ENCODE data around the gene ERC2. TPM values are rescaled to one million over a fixed set of nuclear protein-coding genes. Genes with fewer than 3 reads are reported as not detected.

Gene ERC2
- total and polyA plus RNA-seq, 2 of the 8 experiments (the other 6 are each of a cell fraction or from before 2014, with no cell fraction given), result 16.4 to 22.8 TPM

- Histone ChIP-seq H3K4me1 (replicated peaks in 1 of 4; ENCODE audit: control insufficient read depth in 3 of 4, insufficient read depth in 4 of 4, low read length in 3 of 4) (no peaks in the 10 kb centered on the region), H4K5ac (ENCODE audit: insufficient read length, low read depth, low read length) (no peak overlapping the region), H3K79me2 (ENCODE audit: control insufficient read depth in 1 of 2, insufficient read depth in 2 of 2, low read length in 2 of 2) (no peaks in the 10 kb centered on the region), H3K14ac (ENCODE audit: insufficient read length) (no peak overlapping the region), H2BK12ac (ENCODE audit: low read depth, low read length) (no peak overlapping the region), H3K23ac (ENCODE audit: insufficient read length) (no peak overlapping the region), H2BK120ac (replicated peaks; ENCODE audit: low read depth, low read length) (no peak overlapping the region), H3K9me3 (ENCODE audit: insufficient read depth in 2 of 2, low read depth in 1 of 2, low read length in 1 of 2) (no peaks in the 10 kb centered on the region), H3K56ac (replicated peaks; ENCODE audit: insufficient read length, low read depth, low read length) (no peak overlapping the region), H3K36me3 (ENCODE audit: control insufficient read depth in 2 of 4, insufficient read depth in 4 of 4, low read length in 3 of 4) (no peaks in the 10 kb centered on the region), H3K23me2 (ENCODE audit: low read depth, low read length) (no peaks in the 10 kb centered on the region), H4K91ac (replicated peaks; ENCODE audit: insufficient read length, low read length) (no peak overlapping the region), H3K4me2 (ENCODE audit: insufficient read depth in 1 of 2, low read depth in 2 of 2, low read length in 2 of 2) (no peak overlapping the region), H2AFZ (ENCODE audit: low read length) (no peak overlapping the region), H3K9ac (replicated peaks in 1 of 4; ENCODE audit: extremely low read depth in 1 of 4, low read depth in 3 of 4, low read length in 3 of 4) (no peak overlapping the region), H3K4ac (replicated peaks; ENCODE audit: insufficient read length, low read depth, low read length) (no peak overlapping the region), H3K4me3 (ENCODE audit: extremely low read depth in 1 of 4, insufficient read depth in 2 of 4, low read depth in 3 of 4, low read length in 4 of 4) (no peak overlapping the region), H2BK5ac (ENCODE audit: low read depth, low read length) (no peak overlapping the region), H2BK15ac (ENCODE audit: low read length) (no peak overlapping the region), H3K18ac (ENCODE audit: extremely low read depth, low read length) (no peak overlapping the region), H3K27me3 (replicated peaks in 1 of 4; ENCODE audit: control insufficient read depth in 3 of 4, extremely low read depth in 1 of 4, insufficient read depth in 3 of 4, low read length in 3 of 4) (no peaks in the 10 kb centered on the region), H4K20me1 (replicated peaks in 1 of 2; ENCODE audit: control insufficient read depth in 1 of 2, insufficient read depth in 2 of 2, low read length in 2 of 2) (no peaks in the 10 kb centered on the region), H2AK5ac (ENCODE audit: low read depth, low read length) (no peak overlapping the region), H2BK20ac (ENCODE audit: low read length) (no peak overlapping the region), H4K8ac (ENCODE audit: extremely low read depth, insufficient read depth, low read length) (no peak overlapping the region), H3K27ac (ENCODE audit: low read depth, low read length) (no peak overlapping the region), H3K79me1 (ENCODE audit: low read depth, low read length) (no peaks in the 10 kb centered on the region)
- no peak for FAIRE-seq
- ChIA-PET CTCF (ENCODE audit: partially characterized antibody) (no interaction called here), POLR2A (ENCODE audit: partially characterized antibody) (no interaction called here)
- no peak for TF ChIP-seq SP1 (IDR thresholded peaks at IDR 0.05; ENCODE audit: low read depth, low read length)
- no peak for TF ChIP-seq SIX5 (IDR thresholded peaks at IDR 0.05; ENCODE audit: low read depth, low read length)
- no peak for TF ChIP-seq RNF2 (IDR thresholded peaks at IDR 0.05; ENCODE audit: borderline replicate concordance, low read depth, low read length, missing control alignments, poor library complexity, severe bottlenecking)
- TF ChIP-seq, protein P1, sequence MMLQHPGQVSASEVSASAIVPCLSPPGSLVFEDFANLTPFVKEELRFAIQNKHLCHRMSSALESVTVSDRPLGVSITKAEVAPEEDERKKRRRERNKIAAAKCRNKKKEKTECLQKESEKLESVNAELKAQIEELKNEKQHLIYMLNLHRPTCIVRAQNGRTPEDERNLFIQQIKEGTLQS (IDR thresholded peaks at IDR 0.05; ENCODE audit: insufficient read depth, low read depth, low read length), result no peak
- no peak for TF ChIP-seq POU5F1 (IDR thresholded peaks at IDR 0.05; ENCODE audit: low read depth, low read length)
- TF ChIP-seq MAFK (IDR thresholded peaks at IDR 0.05; ENCODE audit: low read depth, low read length), result no peak
- no peak for TF ChIP-seq CHD1 (IDR thresholded peaks at IDR 0.05; ENCODE audit: low read depth, low read length)
- TF ChIP-seq GTF2F1 (IDR thresholded peaks at IDR 0.05; ENCODE audit: borderline replicate concordance, low read depth, low read length), result no peak
- TF ChIP-seq SIRT6 (IDR thresholded peaks at IDR 0.05; ENCODE audit: low read length), result no peak
- DNase-seq (ENCODE audit: low read depth in 1 of 2, low spot score in 2 of 2), result no peak
- WGBS, 2 experiments (ENCODE audit: extremely low coverage in 1 of 2, insufficient coverage in 1 of 2, insufficient read length in 1 of 2, insufficient replicate concordance in 2 of 2, low coverage in 1 of 2, low lambda C conversion rate in 2 of 2, missing lambda C conversion rate in 1 of 2), result 90% methylated on average over 4 of the region's 4 CpGs; no CpG with 5 or more reads in 1 of the 2 experiments
Measured at GRCh38 chr3:55782351-55782750, 685.9 kb downstream of the ERC2 start.

Data from H1 (cell line).